ENCODE results near the gene EBNA1BP2. TPM values are rescaled to one million over a fixed set of nuclear protein-coding genes. Genes with fewer than 3 reads are reported as not detected.

EBNA1BP2 gene
- total and polyA plus RNA-seq, 2 donors (not counting 1 experiment from before 2014, with no cell fraction given): 10.1 to 27.4 TPM

GRCh38 chr1:43134640-43135039 is 37.5 kb downstream of the EBNA1BP2 start:
- Histone ChIP-seq H3K4me1 (ENCODE audit: control insufficient read depth in 2 of 2, insufficient read depth in 2 of 2, low read length in 2 of 2) (no peaks in the 10 kb centered on the region), H3K79me2 (ENCODE audit: control insufficient read depth, insufficient read depth, low read length) (no peaks in the 10 kb centered on the region), H3K9ac (ENCODE audit: low read length) (no peak overlapping the region), H3K9me3 (ENCODE audit: control extremely low read depth in 1 of 3, control insufficient read depth in 2 of 3, insufficient read depth in 1 of 3, low read length in 2 of 3) (peaks cover 0 to 5% (median 0%) of the 10 kb centered on the region in 3 donors), H3K36me3 (replicated peaks in 1 of 2; ENCODE audit: control extremely low read depth in 1 of 2, control insufficient read depth in 1 of 2, extremely low read depth in 1 of 2, insufficient read depth in 2 of 2, low read length in 1 of 2) (no peaks in the 10 kb centered on the region), H2AFZ (ENCODE audit: insufficient read depth, low read depth, low read length, poor library complexity, severe bottlenecking) (no peak overlapping the region), H3K27me3 (replicated peaks in 1 of 4; ENCODE audit: control extremely low read depth in 1 of 4, control insufficient read depth in 3 of 4, insufficient read depth in 4 of 4, low read length in 3 of 4) (peaks cover 0 to 12% (median 8%) of the 10 kb centered on the region in 4 experiments), H4K20me1 (ENCODE audit: control insufficient read depth, insufficient read depth, low read length, poor library complexity, severe bottlenecking) (no peaks in the 10 kb centered on the region), H3K4me2 (replicated peaks; ENCODE audit: low read depth, low read length, poor library complexity, severe bottlenecking) (no peak overlapping the region), H3K4me3 (ENCODE audit: control extremely low read depth in 1 of 5, extremely low read depth in 1 of 5, insufficient read depth in 1 of 5, low read depth in 2 of 5, low read length in 4 of 5) (no peak overlapping the region), H3K27ac (ENCODE audit: low read length in 2 of 2) (no peak overlapping the region)
- ChIA-PET CTCF (no interaction called here), POLR2A (no interaction called here)
- H3K9me3 Mint-ChIP-seq (ENCODE audit: insufficient read depth): peaks cover 4% of the 10 kb centered on the region
- ATAC-seq (ENCODE audit: low read depth): no peak
- DNase-seq: no peak
- no peaks in the 10 kb centered on the region for H3K4me1 Mint-ChIP-seq
- no peak for TF ChIP-seq EZH2 (IDR thresholded peaks at IDR 0.05; ENCODE audit: borderline replicate concordance, insufficient read depth, low read depth, low read length, poor library complexity, severe bottlenecking)
- H3K27me3 Mint-ChIP-seq: peaks cover 48% of the 10 kb centered on the region
- no peak overlapping the region for H3K27ac Mint-ChIP-seq
- intact Hi-C loops (cut with micrococcal nuclease): no loop called here
- no peak overlapping the region for H3K4me3 Mint-ChIP-seq

- Histone ChIP-seq H4K20me1 (ENCODE audit: control insufficient read depth, insufficient read depth, low read length, poor library complexity, severe bottlenecking) (no peaks in the 10 kb centered on the region), H3K27ac (ENCODE audit: low read length in 2 of 2) (no peak overlapping the region), H3K9me3 (ENCODE audit: control extremely low read depth in 1 of 3, control insufficient read depth in 2 of 3, insufficient read depth in 1 of 3, low read length in 2 of 3) (peaks cover 0 to 3% (median 0%) of the 10 kb centered on the region in 3 donors), H3K9ac (ENCODE audit: low read length) (no peak overlapping the region), H3K79me2 (ENCODE audit: control insufficient read depth, insufficient read depth, low read length) (no peaks in the 10 kb centered on the region), H2AFZ (ENCODE audit: insufficient read depth, low read depth, low read length, poor library complexity, severe bottlenecking) (no peak overlapping the region), H3K27me3 (replicated peaks in 1 of 4; ENCODE audit: control extremely low read depth in 1 of 4, control insufficient read depth in 3 of 4, insufficient read depth in 4 of 4, low read length in 3 of 4) (peaks cover 0 to 17% (median 8%) of the 10 kb centered on the region in 4 experiments), H3K4me1 (ENCODE audit: control insufficient read depth in 2 of 2, insufficient read depth in 2 of 2, low read length in 2 of 2) (no peaks in the 10 kb centered on the region), H3K36me3 (replicated peaks in 1 of 2; ENCODE audit: control extremely low read depth in 1 of 2, control insufficient read depth in 1 of 2, extremely low read depth in 1 of 2, insufficient read depth in 2 of 2, low read length in 1 of 2) (no peaks in the 10 kb centered on the region), H3K4me2 (replicated peaks; ENCODE audit: low read depth, low read length, poor library complexity, severe bottlenecking) (no peak overlapping the region), H3K4me3 (ENCODE audit: control extremely low read depth in 1 of 5, extremely low read depth in 1 of 5, insufficient read depth in 1 of 5, low read depth in 2 of 5, low read length in 4 of 5) (no peak overlapping the region)
- POLR2A ChIA-PET: no interaction called here
- no peak for TF ChIP-seq CTCF (IDR thresholded peaks at IDR 0.05)
- Mint-ChIP-seq H3K4me3 (no peak overlapping the region), H3K4me1 (no peaks in the 10 kb centered on the region), H3K27ac (no peak overlapping the region), H3K27me3 (peaks cover 44% of the 10 kb centered on the region), H3K9me3 (ENCODE audit: insufficient read depth) (no peaks in the 10 kb centered on the region)
- intact Hi-C loops (cut with micrococcal nuclease): no loop called here
- ATAC-seq (ENCODE audit: low read depth): no peak
- no peak for DNase-seq
- WGBS (ENCODE audit: insufficient coverage): no CpG with 5 or more reads among the region's 1 CpG
- CTCF ChIA-PET: no interaction called here
Observed at GRCh38 chr1:43134068-43134467, 38.0 kb downstream of the EBNA1BP2 start.

Measured in B cell (primary cell).